HepG2 (cell line): ENCODE results near the gene TLN1. TPM values are rescaled to one million over a fixed set of nuclear protein-coding genes. Genes with fewer than 3 reads are reported as not detected.

Experiments
- IRF2 ChIP-seq: IDR thresholded peaks from 2 replicates; pipeline ENCODE4 v1.6.1; 2018; ENCODE audit warnings: missing genetic modification reagents, missing compliant biosample characterization
- KDM6A ChIP-seq: IDR thresholded peaks from 2 replicates; pipeline ENCODE4 v1.6.1; 2016; ENCODE audit warnings: low read depth
- KLF11 ChIP-seq: IDR thresholded peaks from 2 replicates; pipeline ENCODE4 v1.6.1; 2016; ENCODE audit warnings: missing compliant biosample characterization
- SP2 ChIP-seq: sonication (generic); formaldehyde crosslinking; IDR thresholded peaks from 2 replicates; pipeline ENCODE4 v1.5.1; 2020; ENCODE audit warnings: mild to moderate bottlenecking, missing genetic modification reagents
- TFE3 ChIP-seq: IDR thresholded peaks from 2 replicates; pipeline ENCODE4 v1.6.1; 2016
- TP53 ChIP-seq: sonication (generic); formaldehyde crosslinking; conservative IDR thresholded peaks from 2 replicates; pipeline ENCODE4 v1.4.0; 2020; ENCODE audit warnings: missing genetic modification reagents
- TRIM24 ChIP-seq: sonication (generic); formaldehyde crosslinking; IDR thresholded peaks from 2 replicates; pipeline ENCODE4 v1.8.0; 2022; ENCODE audit warnings: mild to moderate bottlenecking, missing genetic modification reagents
- ZNF281 ChIP-seq: sonication (generic); formaldehyde crosslinking; IDR thresholded peaks from 2 replicates; pipeline ENCODE4 v1.4.0; 2020; ENCODE audit warnings: missing genetic modification reagents, borderline replicate concordance
- ZNF33A ChIP-seq: sonication (generic); formaldehyde crosslinking; IDR thresholded peaks from 2 replicates; pipeline ENCODE4 v1.5.1; 2020; ENCODE audit warnings: missing genetic modification reagents, mild to moderate bottlenecking, moderate library complexity, borderline replicate concordance
- ZNF552 ChIP-seq: sonication (generic); formaldehyde crosslinking; IDR thresholded peaks from 2 replicates; pipeline ENCODE4 v1.9.0; 2022; ENCODE audit warnings: missing genetic modification reagents, mild to moderate bottlenecking, borderline replicate concordance
- ZNF788 ChIP-seq: sonication (generic); formaldehyde crosslinking; IDR thresholded peaks from 2 replicates; pipeline ENCODE4 v1.5.0; 2020; ENCODE audit warnings: mild to moderate bottlenecking, missing genetic modification reagents, borderline replicate concordance
- ZNF83 ChIP-seq: sonication (generic); formaldehyde crosslinking; IDR thresholded peaks from 2 replicates; pipeline ENCODE4 v1.4.0; 2020; ENCODE audit warnings: missing genetic modification reagents, mild to moderate bottlenecking, borderline replicate concordance
- ZNF879 ChIP-seq: sonication (generic); formaldehyde crosslinking; IDR thresholded peaks from 2 replicates; pipeline ENCODE4 v1.8.1; 2023; ENCODE audit warnings: missing genetic modification reagents
- ZNF883 ChIP-seq: sonication (generic); formaldehyde crosslinking; IDR thresholded peaks from 2 replicates; pipeline ENCODE4 v1.5.1; 2020; ENCODE audit warnings: mild to moderate bottlenecking, missing genetic modification reagents; ENCODE audit errors: not compliant biosample characterization
- polyA plus RNA-seq, 8 experiments: library from polyadenylated mRNA; depleted of rRNA in 3 of 8; stranded (reverse) in 7 of 8; unstranded in 1 of 8; fragments of >200 nt; fragmentation: Illumina TruSeq in 4 of 8; extraction: Trizol in 4 of 8; gene quantifications; 2 replicates each; pipeline versions ENCODE4 v1.2.1 to v1.2.3, GENCODE V29; 2011 to 2016; ENCODE audit warnings: low read depth in 4 of 8, missing spikeins in 1 of 8, mixed read lengths in 1 of 8; ENCODE audit not compliant: insufficient read depth in 1 of 8
- total RNA-seq, 5 experiments: library from RNA; depleted of rRNA; stranded (reverse); fragments of >200 nt; fragmentation: Illumina TruSeq; extraction: Trizol; gene quantifications; 2 replicates each; pipeline ENCODE4 v1.2.3, GENCODE V29; 2016; ENCODE audit warnings: low read depth in 1 of 5
- TF ChIP-seq, protein P1 (sequence below), 2 experiments: sonication (generic) in 1 of 2; formaldehyde crosslinking in 1 of 2; IDR thresholded peaks; 2 replicates each; pipeline versions ENCODE4 v1.4.0 to v1.6.1; 2018 to 2020; ENCODE audit warnings: missing genetic modification reagents in 2 of 2, borderline replicate concordance in 1 of 2, low read depth in 1 of 2, mild to moderate bottlenecking in 1 of 2, missing biosample characterization in 1 of 2
- TF ChIP-seq, protein P2 (sequence below): sonication (generic); formaldehyde crosslinking; IDR thresholded peaks from 2 replicates; pipeline ENCODE4 v1.5.1; 2020; ENCODE audit warnings: missing genetic modification reagents, mild to moderate bottlenecking, borderline replicate concordance

The TLN1 gene
- total and polyA plus RNA-seq, 2 of the 13 experiments (the other 11 are each of a cell fraction or from before 2014, with no cell fraction given): 35.2 to 51.8 TPM

DNA sequence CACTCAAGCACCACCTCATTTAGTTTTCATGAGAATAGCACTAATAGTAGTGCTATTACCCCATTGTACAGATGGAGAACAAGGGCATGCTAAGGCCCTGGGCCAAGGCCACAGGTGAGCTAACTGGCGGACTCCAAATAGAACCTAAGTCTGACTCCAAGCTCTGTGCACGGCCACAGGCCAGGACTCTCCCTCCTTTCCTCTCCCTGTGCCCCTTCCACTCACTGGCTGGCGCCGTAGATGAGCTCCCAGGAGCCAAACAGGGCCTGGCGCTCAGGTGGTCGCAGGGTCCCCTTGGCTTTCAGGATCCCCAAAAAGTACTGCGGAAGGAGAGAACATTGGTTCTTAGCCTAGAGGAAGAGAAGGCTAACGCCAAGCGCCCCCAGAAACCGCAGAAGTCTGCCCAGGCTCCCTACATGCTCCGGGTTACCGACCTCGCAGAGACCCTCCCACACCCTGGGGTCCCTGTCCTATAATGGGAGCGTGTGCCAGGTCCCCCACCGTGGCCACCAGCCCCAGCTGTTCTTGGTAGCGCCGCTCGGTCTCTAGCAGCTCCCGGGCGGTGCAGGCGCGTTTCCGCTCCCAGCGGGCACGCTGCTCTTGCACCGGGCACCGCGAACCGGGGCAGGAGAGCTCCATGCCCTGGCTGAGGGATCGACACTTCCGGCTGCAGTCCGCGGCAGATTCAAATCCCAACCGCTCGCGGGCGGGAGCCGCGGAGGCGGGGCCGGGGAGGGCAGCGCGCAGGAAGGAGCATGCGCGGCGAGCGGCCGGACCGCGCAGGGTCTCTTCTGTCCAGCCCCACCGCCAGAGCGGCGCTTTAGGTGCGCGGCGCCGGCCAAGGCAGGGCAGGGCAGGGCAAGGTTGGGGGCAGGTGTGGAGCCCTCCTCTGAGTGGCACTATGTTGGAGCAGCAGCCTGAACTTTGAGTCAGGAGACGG is 67.2 kb downstream of the TLN1 start, which contains the start of gene ARHGEF39 (continued):
- TF ChIP-seq ZNF83 (CRISPR knock-in tag) (no peak), ZNF552 (CRISPR knock-in tag) (peak; percentile 43; the same call in 1 of the 2 replicates), TRIM24 (CRISPR knock-in tag) (no peak), ZNF883 (CRISPR knock-in tag) (peak; percentile 94), KLF11 (0 out of 2 replicates have a peak, but pooled peaks have one; percentile 37), ZNF33A (no peak), TFE3 (CRISPR knock-in tag) (peak; percentile 39; the same call in 1 of the 2 replicates), IRF2 (CRISPR knock-in tag) (peak; percentile 25; the same call in 1 of the 2 replicates), TP53 (CRISPR knock-in tag) (no peak), KDM6A (no peak), ZNF281 (no peak), ZNF879 (CRISPR knock-in tag) (no peak), SP2 (CRISPR knock-in tag) (peak; percentile 47; the same call in 1 of the 2 replicates), ZNF788 (CRISPR knock-in tag) (peak; percentile 70; the same call in 1 of the 2 replicates)
- TF ChIP-seq, protein P1, sequence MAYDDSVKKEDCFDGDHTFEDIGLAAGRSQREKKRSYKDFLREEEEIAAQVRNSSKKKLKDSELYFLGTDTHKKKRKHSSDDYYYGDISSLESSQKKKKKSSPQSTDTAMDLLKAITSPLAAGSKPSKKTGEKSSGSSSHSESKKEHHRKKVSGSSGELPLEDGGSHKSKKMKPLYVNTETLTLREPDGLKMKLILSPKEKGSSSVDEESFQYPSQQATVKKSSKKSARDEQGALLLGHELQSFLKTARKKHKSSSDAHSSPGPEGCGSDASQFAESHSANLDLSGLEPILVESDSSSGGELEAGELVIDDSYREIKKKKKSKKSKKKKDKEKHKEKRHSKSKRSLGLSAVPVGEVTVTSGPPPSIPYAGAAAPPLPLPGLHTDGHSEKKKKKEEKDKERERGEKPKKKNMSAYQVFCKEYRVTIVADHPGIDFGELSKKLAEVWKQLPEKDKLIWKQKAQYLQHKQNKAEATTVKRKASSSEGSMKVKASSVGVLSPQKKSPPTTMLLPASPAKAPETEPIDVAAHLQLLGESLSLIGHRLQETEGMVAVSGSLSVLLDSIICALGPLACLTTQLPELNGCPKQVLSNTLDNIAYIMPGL (CRISPR knock-in tag; IDR thresholded peaks at IDR 0.05; ENCODE audit: borderline replicate concordance in 1 of 2, low read depth in 1 of 2): peak; percentile 78 to 87; a peak in 3 of 4 replicates
- TF ChIP-seq, protein P2, sequence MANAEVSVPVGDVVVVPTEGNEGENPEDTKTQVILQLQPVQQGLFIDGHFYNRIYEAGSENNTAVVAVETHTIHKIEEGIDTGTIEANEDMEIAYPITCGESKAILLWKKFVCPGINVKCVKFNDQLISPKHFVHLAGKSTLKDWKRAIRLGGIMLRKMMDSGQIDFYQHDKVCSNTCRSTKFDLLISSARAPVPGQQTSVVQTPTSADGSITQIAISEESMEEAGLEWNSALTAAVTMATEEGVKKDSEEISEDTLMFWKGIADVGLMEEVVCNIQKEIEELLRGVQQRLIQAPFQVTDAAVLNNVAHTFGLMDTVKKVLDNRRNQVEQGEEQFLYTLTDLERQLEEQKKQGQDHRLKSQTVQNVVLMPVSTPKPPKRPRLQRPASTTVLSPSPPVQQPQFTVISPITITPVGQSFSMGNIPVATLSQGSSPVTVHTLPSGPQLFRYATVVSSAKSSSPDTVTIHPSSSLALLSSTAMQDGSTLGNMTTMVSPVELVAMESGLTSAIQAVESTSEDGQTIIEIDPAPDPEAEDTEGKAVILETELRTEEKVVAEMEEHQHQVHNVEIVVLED (CRISPR knock-in tag): peak; percentile 81; the same call in 1 of the 2 replicates
